WTC11 (cell line): Measurements from ENCODE around the gene TSPAN18. TPM values are rescaled to one million over a fixed set of nuclear protein-coding genes. Genes with fewer than 3 reads are reported as not detected.

Experiments used
- ATAC-seq: fragments of 200-7000 bp; cut with Tn5 transposase; 2 replicates; pipeline ENCODE4 v1.10.0; 2021; ENCODE audit warnings: mild to moderate bottlenecking, moderate library complexity
- CTCF ChIA-PET: fragments of 300-600 bp; sonication (Branson Sonifier 250); formaldehyde crosslinking; loops from one replicate; lab custom pipeline; 2021; ENCODE audit warnings: antibody characterized with exemption; lab: Charles Lee
- POLR2A ChIA-PET: fragments of 350-600 bp; sonication (Branson Sonifier 250); formaldehyde crosslinking; loops from one replicate; lab custom pipeline; 2021; ENCODE audit warnings: antibody characterized with exemption; lab: Charles Lee
- DNase-seq: peaks from one replicate; pipeline ENCODE4 v3.0.0; 2021; ENCODE audit warnings: low spot score
- H3K27ac Mint-ChIP-seq: 2 replicates; pipeline ENCODE4 v1.8.0; 2021; ENCODE audit warnings: mixed read lengths
- H3K27me3 Mint-ChIP-seq: 2 replicates; pipeline ENCODE4 v1.8.0; 2021; ENCODE audit warnings: low read depth, mild to moderate bottlenecking, moderate library complexity, mixed read lengths
- H3K36me3 Mint-ChIP-seq: 2 replicates; pipeline ENCODE4 v1.8.0; 2021; ENCODE audit warnings: mixed read lengths
- H3K4me1 Mint-ChIP-seq: 2 replicates; pipeline ENCODE4 v1.8.0; 2022; ENCODE audit warnings: mixed read lengths
- H3K4me3 Mint-ChIP-seq: 2 replicates; pipeline ENCODE4 v1.8.0; 2021; ENCODE audit warnings: mild to moderate bottlenecking, moderate library complexity, mixed read lengths
- H3K9me3 Mint-ChIP-seq: 2 replicates; pipeline ENCODE4 v1.8.0; 2021; ENCODE audit warnings: mixed read lengths
- ATF1 ChIP-seq: sonication (generic); formaldehyde crosslinking; IDR thresholded peaks from 2 replicates; pipeline ENCODE4 v1.8.1; 2023; ENCODE audit warnings: mild to moderate bottlenecking, moderate library complexity, missing genetic modification reagents
- JAZF1 ChIP-seq: fragments of 250-450 bp; sonication (Bioruptor Pico); IDR thresholded peaks from 2 replicates; pipeline ENCODE4 v1.9.0; 2021; ENCODE audit warnings: moderate library complexity, mild to moderate bottlenecking, inconsistent platforms
- NFYB ChIP-seq: sonication (generic); formaldehyde crosslinking; conservative IDR thresholded peaks from 2 replicates; pipeline ENCODE4 v1.8.0; 2022; ENCODE audit warnings: low read depth, missing genetic modification reagents
- NR2C2 ChIP-seq: sonication (generic); formaldehyde crosslinking; IDR thresholded peaks from 2 replicates; pipeline ENCODE4 v1.8.0; 2022; ENCODE audit warnings: mild to moderate bottlenecking, missing genetic modification reagents
- SMAD4 ChIP-seq: sonication (generic); formaldehyde crosslinking; IDR thresholded peaks from 2 replicates; pipeline ENCODE4 v1.8.0; 2022; ENCODE audit warnings: mild to moderate bottlenecking, missing genetic modification reagents
- TCF7 ChIP-seq: sonication (generic); formaldehyde crosslinking; IDR thresholded peaks from 2 replicates; pipeline ENCODE4 v1.8.0; 2022; ENCODE audit warnings: mild to moderate bottlenecking, low read depth, missing genetic modification reagents, moderate library complexity
- ZNF232 ChIP-seq: sonication (generic); formaldehyde crosslinking; IDR thresholded peaks from 2 replicates; pipeline ENCODE4 v1.8.0; 2022; ENCODE audit warnings: mild to moderate bottlenecking, missing genetic modification reagents
- ZNF416 ChIP-seq: fragments of 250-450 bp; sonication (Bioruptor Pico); IDR thresholded peaks from 2 replicates; pipeline ENCODE4 v1.9.0; 2021; ENCODE audit warnings: mild to moderate bottlenecking, inconsistent platforms
- ZNF671 ChIP-seq: fragments of 250-450 bp; sonication (Bioruptor Pico); IDR thresholded peaks from 2 replicates; pipeline ENCODE4 v1.8.0; 2021; ENCODE audit warnings: mild to moderate bottlenecking
- total RNA-seq: library from RNA; stranded (reverse); gene quantifications from 3 replicates; pipeline ENCODE4 v1.2.3, GENCODE V29; 2021
- TF ChIP-seq, protein P1 (sequence below): sonication (generic); formaldehyde crosslinking; IDR thresholded peaks from 2 replicates; pipeline ENCODE4 v1.8.1; 2023; ENCODE audit warnings: mild to moderate bottlenecking, missing genetic modification reagents, moderate library complexity
- TF ChIP-seq, protein P2 (sequence below): sonication (generic); formaldehyde crosslinking; IDR thresholded peaks from 2 replicates; pipeline ENCODE4 v1.8.0; 2022; ENCODE audit warnings: mild to moderate bottlenecking, missing genetic modification reagents
- TF ChIP-seq, protein P3 (sequence below): fragments of 200-600 bp; IDR thresholded peaks from 2 replicates; pipeline ENCODE4 v1.8.0; 2022; ENCODE audit warnings: antibody characterized with exemption
- TF ChIP-seq, protein P4 (sequence below): sonication (generic); formaldehyde crosslinking; IDR thresholded peaks from 2 replicates; pipeline ENCODE4 v1.8.0; 2023; ENCODE audit warnings: mild to moderate bottlenecking, missing genetic modification reagents
- TF ChIP-seq, protein P5 (sequence below): sonication (generic); formaldehyde crosslinking; IDR thresholded peaks from 2 replicates; pipeline ENCODE4 v1.8.0; 2022; ENCODE audit warnings: mild to moderate bottlenecking, missing genetic modification reagents
- TF ChIP-seq, protein P6 (sequence below): sonication (generic); formaldehyde crosslinking; conservative IDR thresholded peaks from 2 replicates; pipeline ENCODE4 v1.8.1; 2022; ENCODE audit warnings: mild to moderate bottlenecking, missing genetic modification reagents
- TF ChIP-seq, protein P7 (sequence below): fragments of 250-450 bp; sonication (Bioruptor Pico); conservative IDR thresholded peaks from 2 replicates; pipeline ENCODE4 v1.9.0; 2021; ENCODE audit warnings: mild to moderate bottlenecking
- TF ChIP-seq, protein P8 (sequence below): sonication (generic); formaldehyde crosslinking; IDR thresholded peaks from 2 replicates; pipeline ENCODE4 v1.8.1; 2023; ENCODE audit warnings: mild to moderate bottlenecking, missing genetic modification reagents
- TF ChIP-seq, protein P9 (sequence below): sonication (generic); formaldehyde crosslinking; IDR thresholded peaks from 2 replicates; pipeline ENCODE4 v1.8.1; 2023; ENCODE audit warnings: mild to moderate bottlenecking, missing genetic modification reagents

Gene TSPAN18
- total RNA-seq, 1 experiment from 2014 or later = 44.7 TPM

DNA sequence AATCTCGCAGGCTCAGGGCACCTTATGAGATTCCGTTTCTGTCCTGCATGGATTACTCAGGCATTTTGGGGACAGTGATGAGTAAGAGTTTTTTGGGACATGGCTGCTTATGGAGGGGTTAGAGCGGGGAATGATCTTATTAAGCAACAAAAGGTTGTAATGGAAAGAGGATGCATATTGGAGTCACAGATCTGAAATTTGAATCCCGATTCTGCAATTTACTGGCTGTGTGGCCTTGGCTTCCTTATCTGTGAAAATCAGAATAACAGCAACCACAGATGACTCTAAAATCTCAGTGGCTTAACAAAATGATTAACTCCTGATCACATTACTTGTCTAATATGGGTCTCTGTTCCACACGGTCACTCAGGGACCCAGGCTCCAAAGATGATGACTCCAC lies 5.8 kb downstream of the TSPAN18 start:
- Mint-ChIP-seq H3K36me3 (peaks cover 6% of the 10 kb centered on the region; the same call in 1 of the 2 replicates), H3K9me3 (peaks cover 7% of the 10 kb centered on the region; the same call in 1 of the 2 replicates), H3K4me1 (peaks cover 85% of the 10 kb centered on the region), H3K4me3 (no peak overlapping the region), H3K27ac (no peak overlapping the region), H3K27me3 (peaks cover 56% of the 10 kb centered on the region)
- ChIA-PET POLR2A (no interaction called here), CTCF (no interaction called here)
- TF ChIP-seq SMAD4 (CRISPR knock-in tag) = no peak
- no peak for TF ChIP-seq ZNF671 (CRISPR knock-in tag)
- TF ChIP-seq ZNF232 (CRISPR knock-in tag) = no peak
- TF ChIP-seq NR2C2 (CRISPR knock-in tag) = no peak
- DNase-seq (no peak), ATAC-seq (no peak)

DNA sequence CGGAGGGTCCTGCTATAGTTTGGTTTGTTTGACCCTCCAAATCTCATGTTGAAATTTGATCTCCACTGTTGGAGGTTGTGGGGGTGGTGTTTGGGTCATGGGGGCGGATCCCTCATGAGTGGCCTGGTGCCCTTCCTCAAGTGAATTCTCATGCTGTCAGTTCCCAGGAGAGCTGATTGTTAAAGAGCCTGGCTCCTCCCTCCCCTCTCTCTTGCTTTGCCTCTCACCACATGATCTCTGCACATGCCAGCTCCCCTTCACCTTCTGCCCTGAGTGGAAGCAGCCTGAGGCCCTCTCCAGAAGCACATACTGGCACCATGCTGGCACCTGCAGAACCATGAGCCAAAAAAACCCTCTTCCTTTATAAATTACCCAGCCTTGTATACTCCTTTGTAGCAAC lies 7.1 kb downstream of the TSPAN18 start:
- Mint-ChIP-seq H3K4me1 (peaks cover 87% of the 10 kb centered on the region), H3K9me3 (peaks cover 7% of the 10 kb centered on the region; the same call in 1 of the 2 replicates), H3K27ac (no peak overlapping the region), H3K27me3 (peaks cover 46% of the 10 kb centered on the region), H3K4me3 (no peak overlapping the region), H3K36me3 (peaks cover 10% of the 10 kb centered on the region)
- peak; percentile 72 for ATAC-seq
- ChIA-PET CTCF (interaction anchor here (0.6 to 1.5 kb wide), 8 partner anchors 9 to 177 kb away, joined by 3 to 7 read pairs (median 3); no protein-coding TSS in a partner anchor), POLR2A (no interaction called here)
- TF ChIP-seq, protein P1, sequence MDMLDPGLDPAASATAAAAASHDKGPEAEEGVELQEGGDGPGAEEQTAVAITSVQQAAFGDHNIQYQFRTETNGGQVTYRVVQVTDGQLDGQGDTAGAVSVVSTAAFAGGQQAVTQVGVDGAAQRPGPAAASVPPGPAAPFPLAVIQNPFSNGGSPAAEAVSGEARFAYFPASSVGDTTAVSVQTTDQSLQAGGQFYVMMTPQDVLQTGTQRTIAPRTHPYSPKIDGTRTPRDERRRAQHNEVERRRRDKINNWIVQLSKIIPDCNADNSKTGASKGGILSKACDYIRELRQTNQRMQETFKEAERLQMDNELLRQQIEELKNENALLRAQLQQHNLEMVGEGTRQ = peak; percentile 89
- TF ChIP-seq, protein P2, sequence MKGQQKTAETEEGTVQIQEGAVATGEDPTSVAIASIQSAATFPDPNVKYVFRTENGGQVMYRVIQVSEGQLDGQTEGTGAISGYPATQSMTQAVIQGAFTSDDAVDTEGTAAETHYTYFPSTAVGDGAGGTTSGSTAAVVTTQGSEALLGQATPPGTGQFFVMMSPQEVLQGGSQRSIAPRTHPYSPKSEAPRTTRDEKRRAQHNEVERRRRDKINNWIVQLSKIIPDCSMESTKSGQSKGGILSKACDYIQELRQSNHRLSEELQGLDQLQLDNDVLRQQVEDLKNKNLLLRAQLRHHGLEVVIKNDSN (CRISPR knock-in tag) = peak; percentile 77
- TF ChIP-seq, protein P3, sequence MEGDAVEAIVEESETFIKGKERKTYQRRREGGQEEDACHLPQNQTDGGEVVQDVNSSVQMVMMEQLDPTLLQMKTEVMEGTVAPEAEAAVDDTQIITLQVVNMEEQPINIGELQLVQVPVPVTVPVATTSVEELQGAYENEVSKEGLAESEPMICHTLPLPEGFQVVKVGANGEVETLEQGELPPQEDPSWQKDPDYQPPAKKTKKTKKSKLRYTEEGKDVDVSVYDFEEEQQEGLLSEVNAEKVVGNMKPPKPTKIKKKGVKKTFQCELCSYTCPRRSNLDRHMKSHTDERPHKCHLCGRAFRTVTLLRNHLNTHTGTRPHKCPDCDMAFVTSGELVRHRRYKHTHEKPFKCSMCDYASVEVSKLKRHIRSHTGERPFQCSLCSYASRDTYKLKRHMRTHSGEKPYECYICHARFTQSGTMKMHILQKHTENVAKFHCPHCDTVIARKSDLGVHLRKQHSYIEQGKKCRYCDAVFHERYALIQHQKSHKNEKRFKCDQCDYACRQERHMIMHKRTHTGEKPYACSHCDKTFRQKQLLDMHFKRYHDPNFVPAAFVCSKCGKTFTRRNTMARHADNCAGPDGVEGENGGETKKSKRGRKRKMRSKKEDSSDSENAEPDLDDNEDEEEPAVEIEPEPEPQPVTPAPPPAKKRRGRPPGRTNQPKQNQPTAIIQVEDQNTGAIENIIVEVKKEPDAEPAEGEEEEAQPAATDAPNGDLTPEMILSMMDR = no peak
- TF ChIP-seq, protein P4, sequence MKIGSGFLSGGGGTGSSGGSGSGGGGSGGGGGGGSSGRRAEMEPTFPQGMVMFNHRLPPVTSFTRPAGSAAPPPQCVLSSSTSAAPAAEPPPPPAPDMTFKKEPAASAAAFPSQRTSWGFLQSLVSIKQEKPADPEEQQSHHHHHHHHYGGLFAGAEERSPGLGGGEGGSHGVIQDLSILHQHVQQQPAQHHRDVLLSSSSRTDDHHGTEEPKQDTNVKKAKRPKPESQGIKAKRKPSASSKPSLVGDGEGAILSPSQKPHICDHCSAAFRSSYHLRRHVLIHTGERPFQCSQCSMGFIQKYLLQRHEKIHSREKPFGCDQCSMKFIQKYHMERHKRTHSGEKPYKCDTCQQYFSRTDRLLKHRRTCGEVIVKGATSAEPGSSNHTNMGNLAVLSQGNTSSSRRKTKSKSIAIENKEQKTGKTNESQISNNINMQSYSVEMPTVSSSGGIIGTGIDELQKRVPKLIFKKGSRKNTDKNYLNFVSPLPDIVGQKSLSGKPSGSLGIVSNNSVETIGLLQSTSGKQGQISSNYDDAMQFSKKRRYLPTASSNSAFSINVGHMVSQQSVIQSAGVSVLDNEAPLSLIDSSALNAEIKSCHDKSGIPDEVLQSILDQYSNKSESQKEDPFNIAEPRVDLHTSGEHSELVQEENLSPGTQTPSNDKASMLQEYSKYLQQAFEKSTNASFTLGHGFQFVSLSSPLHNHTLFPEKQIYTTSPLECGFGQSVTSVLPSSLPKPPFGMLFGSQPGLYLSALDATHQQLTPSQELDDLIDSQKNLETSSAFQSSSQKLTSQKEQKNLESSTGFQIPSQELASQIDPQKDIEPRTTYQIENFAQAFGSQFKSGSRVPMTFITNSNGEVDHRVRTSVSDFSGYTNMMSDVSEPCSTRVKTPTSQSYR (CRISPR knock-in tag) = no peak
- TF ChIP-seq, protein P5, sequence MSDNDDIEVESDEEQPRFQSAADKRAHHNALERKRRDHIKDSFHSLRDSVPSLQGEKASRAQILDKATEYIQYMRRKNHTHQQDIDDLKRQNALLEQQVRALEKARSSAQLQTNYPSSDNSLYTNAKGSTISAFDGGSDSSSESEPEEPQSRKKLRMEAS (CRISPR knock-in tag) = peak; percentile 21; the same call in 1 of the 2 replicates
- DNase-seq = no peak

DNA sequence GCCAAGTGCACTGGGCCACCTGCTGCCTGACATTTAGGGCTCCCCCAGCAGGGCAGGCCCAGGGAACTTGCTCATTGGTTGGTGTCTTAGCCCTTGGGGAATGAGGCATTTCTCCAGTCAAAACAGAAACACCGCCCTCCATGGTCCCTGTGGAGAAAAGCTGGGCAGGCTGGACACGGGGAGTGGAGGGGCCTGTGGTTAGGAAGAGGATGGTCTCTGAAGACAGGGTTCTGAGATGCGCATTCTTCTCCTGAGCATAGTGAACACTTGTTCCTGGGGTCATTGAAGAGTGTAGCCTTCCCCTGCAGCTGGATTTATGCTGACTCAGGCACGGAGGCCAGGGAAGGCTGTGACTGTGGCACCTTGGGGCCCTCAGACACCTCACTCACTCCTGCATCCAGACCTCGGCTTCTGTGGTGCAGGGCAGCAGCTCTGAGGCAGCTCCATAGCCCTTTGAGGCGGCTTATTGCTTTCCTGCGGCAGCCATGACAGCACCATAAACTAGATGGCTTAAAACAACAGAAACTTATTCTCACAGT lies 8.2 kb downstream of the TSPAN18 start:
- peaks cover 87% of the 10 kb centered on the region for H3K4me1 Mint-ChIP-seq
- H3K27me3 Mint-ChIP-seq = peaks cover 41% of the 10 kb centered on the region
- ChIA-PET CTCF (interaction anchor here (1.4 kb wide), 1 partner anchor 10 kb away, joined by 6 read pairs; no protein-coding TSS in a partner anchor), POLR2A (interaction anchor here (0.7 kb wide), 1 partner anchor 509 kb away, joined by 4 read pairs; no protein-coding TSS in a partner anchor)
- peaks cover 10% of the 10 kb centered on the region for H3K36me3 Mint-ChIP-seq
- no peak overlapping the region for H3K27ac Mint-ChIP-seq
- H3K9me3 Mint-ChIP-seq = peaks cover 7% of the 10 kb centered on the region; the same call in 1 of the 2 replicates
- H3K4me3 Mint-ChIP-seq = no peak overlapping the region
- ATAC-seq (no peak), DNase-seq (no peak)
- TF ChIP-seq, protein P6, sequence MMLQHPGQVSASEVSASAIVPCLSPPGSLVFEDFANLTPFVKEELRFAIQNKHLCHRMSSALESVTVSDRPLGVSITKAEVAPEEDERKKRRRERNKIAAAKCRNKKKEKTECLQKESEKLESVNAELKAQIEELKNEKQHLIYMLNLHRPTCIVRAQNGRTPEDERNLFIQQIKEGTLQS = no peak
- TF ChIP-seq, protein P7, sequence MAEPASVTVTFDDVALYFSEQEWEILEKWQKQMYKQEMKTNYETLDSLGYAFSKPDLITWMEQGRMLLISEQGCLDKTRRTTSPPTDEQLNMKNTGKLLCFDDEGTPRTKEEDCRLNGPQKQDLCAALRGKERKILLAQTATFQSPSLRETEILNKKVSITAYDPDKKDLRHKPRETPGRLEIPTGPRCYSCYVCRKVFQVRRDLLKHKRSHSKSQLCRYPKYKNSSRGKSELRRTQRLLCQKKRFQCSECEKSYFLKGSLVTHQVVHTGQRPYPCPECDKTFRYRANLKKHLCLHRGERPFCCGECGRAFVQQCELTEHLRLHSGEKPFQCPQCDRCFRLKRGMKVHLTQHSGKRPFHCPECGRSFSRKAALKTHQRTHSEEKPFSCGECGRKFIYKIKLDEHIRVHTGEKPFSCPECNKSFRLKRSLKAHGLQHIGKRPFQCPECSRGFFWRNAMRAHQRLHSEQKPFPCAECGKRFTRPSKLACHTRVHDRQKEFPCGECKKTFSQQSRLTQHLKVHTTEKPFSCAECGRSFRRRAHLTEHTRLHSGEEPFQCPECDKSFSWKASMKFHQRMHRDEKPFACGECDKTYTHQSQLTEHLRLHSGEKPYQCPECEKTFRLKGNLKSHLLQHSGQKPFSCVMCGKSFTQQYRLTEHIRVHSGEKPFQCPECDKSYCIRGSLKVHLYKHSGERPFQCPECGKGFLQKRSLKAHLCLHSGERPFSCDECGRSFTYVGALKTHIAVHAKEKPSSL (CRISPR knock-in tag) = no peak
- TF ChIP-seq, protein P5 (CRISPR knock-in tag) = no peak
- TF ChIP-seq, protein P8, sequence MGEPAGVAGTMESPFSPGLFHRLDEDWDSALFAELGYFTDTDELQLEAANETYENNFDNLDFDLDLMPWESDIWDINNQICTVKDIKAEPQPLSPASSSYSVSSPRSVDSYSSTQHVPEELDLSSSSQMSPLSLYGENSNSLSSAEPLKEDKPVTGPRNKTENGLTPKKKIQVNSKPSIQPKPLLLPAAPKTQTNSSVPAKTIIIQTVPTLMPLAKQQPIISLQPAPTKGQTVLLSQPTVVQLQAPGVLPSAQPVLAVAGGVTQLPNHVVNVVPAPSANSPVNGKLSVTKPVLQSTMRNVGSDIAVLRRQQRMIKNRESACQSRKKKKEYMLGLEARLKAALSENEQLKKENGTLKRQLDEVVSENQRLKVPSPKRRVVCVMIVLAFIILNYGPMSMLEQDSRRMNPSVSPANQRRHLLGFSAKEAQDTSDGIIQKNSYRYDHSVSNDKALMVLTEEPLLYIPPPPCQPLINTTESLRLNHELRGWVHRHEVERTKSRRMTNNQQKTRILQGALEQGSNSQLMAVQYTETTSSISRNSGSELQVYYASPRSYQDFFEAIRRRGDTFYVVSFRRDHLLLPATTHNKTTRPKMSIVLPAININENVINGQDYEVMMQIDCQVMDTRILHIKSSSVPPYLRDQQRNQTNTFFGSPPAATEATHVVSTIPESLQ (CRISPR knock-in tag) = no peak
- TF ChIP-seq TCF7 (CRISPR knock-in tag) (no peak), NFYB (CRISPR knock-in tag) (no peak), ZNF416 (CRISPR knock-in tag) (no peak), ATF1 (CRISPR knock-in tag) (no peak), ZNF232 (CRISPR knock-in tag) (no peak), JAZF1 (CRISPR knock-in tag) (no peak)
- TF ChIP-seq, protein P9, sequence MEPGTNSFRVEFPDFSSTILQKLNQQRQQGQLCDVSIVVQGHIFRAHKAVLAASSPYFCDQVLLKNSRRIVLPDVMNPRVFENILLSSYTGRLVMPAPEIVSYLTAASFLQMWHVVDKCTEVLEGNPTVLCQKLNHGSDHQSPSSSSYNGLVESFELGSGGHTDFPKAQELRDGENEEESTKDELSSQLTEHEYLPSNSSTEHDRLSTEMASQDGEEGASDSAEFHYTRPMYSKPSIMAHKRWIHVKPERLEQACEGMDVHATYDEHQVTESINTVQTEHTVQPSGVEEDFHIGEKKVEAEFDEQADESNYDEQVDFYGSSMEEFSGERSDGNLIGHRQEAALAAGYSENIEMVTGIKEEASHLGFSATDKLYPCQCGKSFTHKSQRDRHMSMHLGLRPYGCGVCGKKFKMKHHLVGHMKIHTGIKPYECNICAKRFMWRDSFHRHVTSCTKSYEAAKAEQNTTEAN (CRISPR knock-in tag) = no peak
